Tibial nerve (tissue), 4 donors: ENCODE results near the gene KAZN. TPM values are rescaled to one million over a fixed set of nuclear protein-coding genes. Genes with fewer than 3 reads are reported as not detected.
"Not testable (repeated sequence)": the region's sequence is repeated elsewhere in the genome, so short reads cannot be mapped to it uniquely, and the experiment has no call there.

Source experiments
- DNase-seq, 2 donors: peaks; one replicate each; pipeline ENCODE4 v3.0.0-alpha.2; 2019; ENCODE audit warnings: low spot score in 2 of 2
- H3K27ac ChIP-seq, 4 donors: fragments of 200-600 bp; sonication (generic) in 3 of 4; one replicate each; pipeline ENCODE4 v1.5.1; 2017 to 2019; ENCODE audit warnings: mild to moderate bottlenecking in 1 of 4
- H3K27me3 ChIP-seq, 2 donors: fragments of 200-600 bp; sonication (generic) in 1 of 2; one replicate each; pipeline versions ENCODE4 v1.5.1 to v1.6.0; 2017 to 2019
- H3K36me3 ChIP-seq, 3 donors: fragments of 200-600 bp; sonication (generic); one replicate each; pipeline ENCODE4 v1.5.1; 2018 to 2019
- H3K4me1 ChIP-seq, 4 donors: fragments of 200-600 bp; sonication (generic) in 3 of 4; one replicate each; pipeline ENCODE4 v1.5.1; 2017 to 2019
- H3K4me3 ChIP-seq, 4 donors: fragments of 200-600 bp; sonication (generic) in 3 of 4; one replicate each; pipeline ENCODE4 v1.5.1; 2017 to 2019; ENCODE audit warnings: mild to moderate bottlenecking in 1 of 4, moderate library complexity in 1 of 4
- H3K9me3 ChIP-seq, 4 donors: fragments of 200-600 bp; sonication (generic) in 3 of 4; one replicate each; pipeline ENCODE4 v1.5.1; 2017 to 2019
- EP300 ChIP-seq, 2 donors: sonication (generic); formaldehyde crosslinking; IDR thresholded peaks; one replicate each; pipeline ENCODE4 v1.6.1; 2017; ENCODE audit warnings: antibody characterized with exemption in 2 of 2, mild to moderate bottlenecking in 1 of 2
- POLR2A ChIP-seq, 2 donors: fragments of 450-650 bp; IDR thresholded peaks; one replicate each; pipeline ENCODE4 v1.6.1; 2017; ENCODE audit warnings: antibody characterized with exemption in 2 of 2, mild to moderate bottlenecking in 2 of 2, moderate library complexity in 2 of 2
- WGBS, 2 donors: methylation state at CpG; one replicate each; pipeline ENCODE4 v1.1.5; 2018; 5-methylcytosine and 5-hydroxymethylcytosine counted together
- total RNA-seq, 4 donors: library from RNA; depleted of rRNA; stranded (reverse); fragments of >200 nt; gene quantifications; one replicate each; pipeline ENCODE4 v1.1.0, GENCODE V29; 2016
- TF ChIP-seq, protein P1 (sequence below), 5 experiments: fragments of 200-600 bp in 3 of 5; fragments of 450-650 bp in 2 of 5; sonication (generic) in 3 of 5; IDR thresholded peaks; one replicate each; pipeline ENCODE4 v1.5.1; 2016 to 2019; ENCODE audit warnings: antibody characterized with exemption in 5 of 5, mild to moderate bottlenecking in 3 of 5, moderate library complexity in 2 of 5

KAZN gene
- total RNA-seq, 4 donors from 2014 or later: 16.0 to 29.2 (median 22.2) TPM

DNA sequence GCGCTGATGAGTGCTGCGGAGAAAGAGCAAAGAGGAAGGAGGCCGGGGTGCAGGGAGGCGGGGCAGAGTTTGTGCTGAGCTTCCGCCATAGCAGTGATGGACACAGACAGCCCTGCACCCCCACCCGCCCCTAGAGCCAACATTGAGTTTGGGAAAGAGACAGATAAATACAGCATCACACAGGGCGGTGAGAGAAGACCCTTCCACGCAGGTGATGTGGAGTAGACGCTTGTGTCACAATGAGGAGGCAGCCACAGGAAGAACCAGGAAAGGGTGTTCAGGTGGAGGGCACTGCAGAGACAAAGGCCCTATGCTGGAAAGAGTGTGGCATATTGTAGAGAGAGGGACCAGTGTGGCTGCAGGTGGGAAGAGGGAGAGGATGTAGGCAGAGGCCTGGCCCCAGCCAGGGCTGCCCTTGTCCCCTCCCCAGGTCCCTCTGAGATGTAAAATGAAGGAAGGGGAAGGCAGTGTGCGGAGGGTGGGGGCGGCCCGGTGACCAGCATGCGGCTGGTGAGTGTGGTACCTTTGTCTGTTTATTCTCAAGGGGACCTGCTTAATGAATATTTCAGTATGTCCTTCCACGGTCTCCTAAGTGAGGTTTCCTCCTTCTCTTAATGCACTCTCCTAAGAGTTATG, 360.7 kb downstream of the KAZN start:
- Histone ChIP-seq H3K4me1 (no peaks in the 10 kb centered on the region), H3K4me3 (no peak overlapping the region), H3K27ac (no peak overlapping the region), H3K27me3 (no peaks in the 10 kb centered on the region), H3K36me3 (peaks cover 0 to 19% (median 0%) of the 10 kb centered on the region in 3 donors), H3K9me3 (peaks cover 0 to 7% (median 0%) of the 10 kb centered on the region in 4 donors)
- DNase-seq: no peak
- TF ChIP-seq, protein P1, sequence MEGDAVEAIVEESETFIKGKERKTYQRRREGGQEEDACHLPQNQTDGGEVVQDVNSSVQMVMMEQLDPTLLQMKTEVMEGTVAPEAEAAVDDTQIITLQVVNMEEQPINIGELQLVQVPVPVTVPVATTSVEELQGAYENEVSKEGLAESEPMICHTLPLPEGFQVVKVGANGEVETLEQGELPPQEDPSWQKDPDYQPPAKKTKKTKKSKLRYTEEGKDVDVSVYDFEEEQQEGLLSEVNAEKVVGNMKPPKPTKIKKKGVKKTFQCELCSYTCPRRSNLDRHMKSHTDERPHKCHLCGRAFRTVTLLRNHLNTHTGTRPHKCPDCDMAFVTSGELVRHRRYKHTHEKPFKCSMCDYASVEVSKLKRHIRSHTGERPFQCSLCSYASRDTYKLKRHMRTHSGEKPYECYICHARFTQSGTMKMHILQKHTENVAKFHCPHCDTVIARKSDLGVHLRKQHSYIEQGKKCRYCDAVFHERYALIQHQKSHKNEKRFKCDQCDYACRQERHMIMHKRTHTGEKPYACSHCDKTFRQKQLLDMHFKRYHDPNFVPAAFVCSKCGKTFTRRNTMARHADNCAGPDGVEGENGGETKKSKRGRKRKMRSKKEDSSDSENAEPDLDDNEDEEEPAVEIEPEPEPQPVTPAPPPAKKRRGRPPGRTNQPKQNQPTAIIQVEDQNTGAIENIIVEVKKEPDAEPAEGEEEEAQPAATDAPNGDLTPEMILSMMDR (IDR thresholded peaks at IDR 0.05): no peak
- TF ChIP-seq POLR2A (IDR thresholded peaks at IDR 0.05) (no peak), EP300 (IDR thresholded peaks at IDR 0.05) (no peak)
- 85 to 86% methylated on average over 14 of the region's 14 CpGs for WGBS, 2 donors

DNA sequence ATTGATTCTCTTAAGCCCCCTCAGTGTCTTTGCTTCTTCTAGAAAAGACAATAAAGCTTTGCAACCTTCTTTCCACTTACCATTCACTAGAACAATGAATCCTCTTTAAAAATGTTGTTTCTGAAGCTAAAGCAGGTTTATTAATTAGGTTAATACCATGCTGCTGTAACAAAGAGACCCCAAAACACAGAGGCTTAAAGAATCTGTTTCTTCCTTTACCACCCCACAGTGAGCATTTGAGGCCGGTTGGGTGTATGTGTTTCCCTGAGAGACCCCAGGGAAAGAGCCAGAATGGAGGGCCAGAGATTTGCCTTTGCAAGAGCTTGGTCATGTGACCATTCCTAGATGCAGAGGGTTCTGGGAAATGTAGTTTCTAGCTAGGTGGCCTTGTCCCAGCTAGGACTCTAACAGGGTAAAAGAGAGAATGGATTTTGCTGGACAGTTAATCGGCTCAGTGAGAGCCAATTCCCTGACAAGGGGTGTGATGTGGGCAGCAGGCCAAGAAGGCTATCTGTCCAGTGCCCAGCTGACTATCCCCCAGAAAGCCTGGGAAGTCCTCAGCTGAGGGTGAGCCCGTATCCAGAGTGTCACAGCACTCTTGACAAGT, 363.3 kb downstream of the KAZN start:
- peaks cover 0 to 19% (median 0%) of the 10 kb centered on the region in 3 donors for H3K36me3 ChIP-seq
- H3K27me3 ChIP-seq: no peaks in the 10 kb centered on the region
- H3K9me3 ChIP-seq: peaks cover 0 to 6% (median 0%) of the 10 kb centered on the region in 4 donors
- no peak for DNase-seq
- H3K27ac ChIP-seq: no peak overlapping the region
- H3K4me3 ChIP-seq: no peak overlapping the region
- TF ChIP-seq EP300 (IDR thresholded peaks at IDR 0.05) (no peak), POLR2A (IDR thresholded peaks at IDR 0.05) (no peak)
- TF ChIP-seq, protein P1 (IDR thresholded peaks at IDR 0.05): no peak
- 80 to 84% methylated on average over 3 of the region's 3 CpGs for WGBS, 2 donors
- no peaks in the 10 kb centered on the region for H3K4me1 ChIP-seq

- peaks cover 0 to 19% (median 0%) of the 10 kb centered on the region in 3 donors for H3K36me3 ChIP-seq
- DNase-seq: no peak
- no peak overlapping the region for H3K27ac ChIP-seq
- no peak overlapping the region for H3K4me3 ChIP-seq
- no peaks in the 10 kb centered on the region for H3K27me3 ChIP-seq
- no peaks in the 10 kb centered on the region for H3K4me1 ChIP-seq
- 92 to 94% methylated on average over 7 of the region's 7 CpGs for WGBS, 2 donors
- H3K9me3 ChIP-seq: peaks cover 0 to 8% (median 0%) of the 10 kb centered on the region in 4 donors
- no peak for TF ChIP-seq EP300 (IDR thresholded peaks at IDR 0.05)
- no peak for TF ChIP-seq POLR2A (IDR thresholded peaks at IDR 0.05)
- TF ChIP-seq, protein P1 (IDR thresholded peaks at IDR 0.05): no peak
Observed at GRCh38 chr1:14962407-14962806, 363.9 kb downstream of the KAZN start.

GRCh38 chr1:14963791-14964710, 365.6 kb downstream of the KAZN start:
- H3K9me3 ChIP-seq: peaks cover 0 to 11% (median 0%) of the 10 kb centered on the region in 4 donors
- not testable (repeated sequence) for DNase-seq, H3K27me3 ChIP-seq, H3K4me3 ChIP-seq, H3K27ac ChIP-seq
- peaks cover 0 to 19% (median 0%) of the 10 kb centered on the region in 3 donors for H3K36me3 ChIP-seq
- 85% methylated on average over 10 of the region's 10 CpGs for WGBS, 2 donors
- H3K4me1 ChIP-seq: peaks cover 0 to 12% (median 0%) of the 10 kb centered on the region in 4 donors

GRCh38 chr1:14964711-14965055, 366.2 kb downstream of the KAZN start:
- Histone ChIP-seq H3K4me1 (peaks cover 0 to 18% (median 0%) of the 10 kb centered on the region in 4 donors), H3K27me3 (no peaks in the 10 kb centered on the region), H3K4me3 (no peak overlapping the region), H3K9me3 (peaks cover 0 to 11% (median 0%) of the 10 kb centered on the region in 4 donors), H3K36me3 (peaks cover 0 to 19% (median 0%) of the 10 kb centered on the region in 3 donors), H3K27ac (no peak overlapping the region)
- TF ChIP-seq, protein P1 (IDR thresholded peaks at IDR 0.05): no peak
- no peak for TF ChIP-seq POLR2A (IDR thresholded peaks at IDR 0.05)
- TF ChIP-seq EP300 (IDR thresholded peaks at IDR 0.05): no peak
- WGBS, 2 donors: 41 to 59% methylated on average over 4 of the region's 4 CpGs
- DNase-seq: no peak
